Adrenal gland (tissue), 5 donors: ENCODE results near the gene RGMB.

Experiments
- CTCF ChIP-seq, 6 experiments: fragments of 450-650 bp in 4 of 6; fragments of 200-600 bp in 2 of 6; sonication (generic) in 1 of 6; IDR thresholded peaks; 1 replicate in 5 of 6; 2 replicates in 1 of 6; pipeline versions ENCODE4 v1.5.1 to v1.8.0; 2016 to 2021; ENCODE audit warnings: antibody characterized with exemption in 6 of 6, mild to moderate bottlenecking in 2 of 6, moderate library complexity in 1 of 6
- POLR2A ChIP-seq, 2 donors: fragments of 450-650 bp; IDR thresholded peaks; one replicate each; pipeline ENCODE4 v1.6.1; 2017; ENCODE audit warnings: antibody characterized with exemption in 2 of 2, mild to moderate bottlenecking in 2 of 2, moderate library complexity in 1 of 2
- donor health status: DM: no; HTN: no; CAD: no.

- TF ChIP-seq CTCF (IDR thresholded peaks at IDR 0.05), result no peak
- TF ChIP-seq POLR2A (IDR thresholded peaks at IDR 0.05), result no peak
Measured at GRCh38 chr5:98773214-98773463, 324 bp upstream of the RGMB start.
